Measurements from ENCODE around the gene ALDH4A1.

- TF ChIP-seq POLR2AphosphoS5 (IDR thresholded peaks at IDR 0.05), result no peak
- no peak for TF ChIP-seq CTCF (IDR thresholded peaks at IDR 0.05)
- TF ChIP-seq POLR2A (IDR thresholded peaks at IDR 0.05), result no peak
Observed at GRCh38 chr1:18907917-18908845, 5.8 kb upstream of the ALDH4A1 start.
